VCaP (cell line): ENCODE results near the gene SFT2D2.

ENCODE experiments used
- H3K27ac ChIP-seq: fragments of 450-650 bp; 2 replicates; pipeline ENCODE4 v1.5.1; 2017
- CTCF ChIP-seq: fragments of 450-650 bp; conservative IDR thresholded peaks from 2 replicates; pipeline ENCODE4 v1.5.1; 2017; ENCODE audit warnings: mild to moderate bottlenecking, moderate library complexity

Gene SFT2D2

GRCh38 chr1:168236836-168237611 is 11.2 kb downstream of the SFT2D2 start:
- no peak for TF ChIP-seq CTCF
- H3K27ac ChIP-seq: no peak overlapping the region

- no peak for TF ChIP-seq CTCF
- peak overlapping the region; percentile 58 for H3K27ac ChIP-seq
These were observed 17.4 kb downstream of the SFT2D2 start for GRCh38 chr1:168243198-168243597.

- TF ChIP-seq CTCF: no peak
- H3K27ac ChIP-seq: peak overlapping the region; percentile 58
These were observed 17.9 kb downstream of the SFT2D2 start for GRCh38 chr1:168243636-168244212.

GRCh38 chr1:168245042-168245441 is 19.2 kb downstream of the SFT2D2 start:
- no peak overlapping the region for H3K27ac ChIP-seq
- TF ChIP-seq CTCF: no peak

GRCh38 chr1:168246506-168246905 is 20.7 kb downstream of the SFT2D2 start:
- H3K27ac ChIP-seq: no peak overlapping the region
- no peak for TF ChIP-seq CTCF

- TF ChIP-seq CTCF: no peak
- no peak overlapping the region for H3K27ac ChIP-seq
These were observed 26.5 kb downstream of the SFT2D2 start for GRCh38 chr1:168252204-168252733.

- no peak overlapping the region for H3K27ac ChIP-seq
- no peak for TF ChIP-seq CTCF
These were observed 30.4 kb downstream of the SFT2D2 start for GRCh38 chr1:168256164-168256563.
